Epithelial cell of esophagus (primary cell): ENCODE data around the gene DEF6.
A peak's percentile ranks its signal among the peaks of the same experiment; 100 is the strongest.

Experiments
- DNase-seq: peaks from one replicate; pipeline ENCODE4 v3.0.0; 2010; ENCODE audit warnings: low read depth
- H3K4me3 ChIP-seq: 2 replicates; pipeline ENCODE4 v1.5.1; 2011; ENCODE audit warnings: mild to moderate bottlenecking, low read length, control low read depth
- TF ChIP-seq, protein P1 (sequence below): IDR thresholded peaks from 2 replicates; pipeline ENCODE4 v1.5.1; 2011; ENCODE audit warnings: low read depth, mild to moderate bottlenecking, low read length, control low read depth, inconsistent platforms; ENCODE audit not compliant: insufficient read depth; ENCODE audit errors: missing control alignments

DEF6 gene

DNA sequence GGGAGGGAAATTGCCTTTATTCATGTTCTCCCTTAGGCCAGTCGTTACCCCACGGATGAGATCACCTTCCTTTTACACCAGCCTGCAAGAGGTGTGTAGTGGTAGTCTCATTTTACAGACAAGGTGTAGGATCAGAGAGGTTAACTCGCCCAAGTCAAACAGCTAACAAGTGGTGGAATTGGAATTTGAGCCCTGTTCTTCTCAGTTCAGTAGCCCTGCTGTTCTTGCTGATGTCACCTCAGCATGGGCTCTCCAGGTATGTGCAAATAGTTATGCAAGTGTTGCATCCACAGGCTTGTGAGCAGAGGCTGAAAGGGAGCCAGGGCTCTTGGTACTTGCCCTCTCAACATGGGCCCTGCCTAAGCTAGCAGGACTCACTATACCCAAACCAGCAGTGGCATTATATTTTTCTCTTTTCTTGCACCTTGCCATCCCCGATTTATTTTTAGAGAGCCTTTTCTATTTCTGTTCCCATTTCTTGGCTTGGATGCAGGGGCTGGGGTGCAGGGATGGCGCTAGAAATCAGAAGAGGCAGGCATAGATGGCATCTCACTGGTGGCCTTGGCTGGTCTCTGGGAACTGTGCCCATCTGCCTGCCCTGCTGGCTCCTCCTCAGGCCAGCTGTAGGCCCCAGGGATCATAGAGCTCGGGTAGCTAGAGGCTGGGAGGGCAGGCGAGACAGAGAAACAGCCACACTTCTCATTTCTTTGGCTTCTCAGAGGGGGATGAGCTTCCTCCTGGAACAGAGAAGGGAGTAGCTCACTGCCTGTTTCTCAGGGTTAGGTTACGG, 62.9 kb downstream of the DEF6 start:
- TF ChIP-seq, protein P1, sequence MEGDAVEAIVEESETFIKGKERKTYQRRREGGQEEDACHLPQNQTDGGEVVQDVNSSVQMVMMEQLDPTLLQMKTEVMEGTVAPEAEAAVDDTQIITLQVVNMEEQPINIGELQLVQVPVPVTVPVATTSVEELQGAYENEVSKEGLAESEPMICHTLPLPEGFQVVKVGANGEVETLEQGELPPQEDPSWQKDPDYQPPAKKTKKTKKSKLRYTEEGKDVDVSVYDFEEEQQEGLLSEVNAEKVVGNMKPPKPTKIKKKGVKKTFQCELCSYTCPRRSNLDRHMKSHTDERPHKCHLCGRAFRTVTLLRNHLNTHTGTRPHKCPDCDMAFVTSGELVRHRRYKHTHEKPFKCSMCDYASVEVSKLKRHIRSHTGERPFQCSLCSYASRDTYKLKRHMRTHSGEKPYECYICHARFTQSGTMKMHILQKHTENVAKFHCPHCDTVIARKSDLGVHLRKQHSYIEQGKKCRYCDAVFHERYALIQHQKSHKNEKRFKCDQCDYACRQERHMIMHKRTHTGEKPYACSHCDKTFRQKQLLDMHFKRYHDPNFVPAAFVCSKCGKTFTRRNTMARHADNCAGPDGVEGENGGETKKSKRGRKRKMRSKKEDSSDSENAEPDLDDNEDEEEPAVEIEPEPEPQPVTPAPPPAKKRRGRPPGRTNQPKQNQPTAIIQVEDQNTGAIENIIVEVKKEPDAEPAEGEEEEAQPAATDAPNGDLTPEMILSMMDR = no peak
- no peak overlapping the region for H3K4me3 ChIP-seq
- DNase-seq = peak; percentile 85

DNA sequence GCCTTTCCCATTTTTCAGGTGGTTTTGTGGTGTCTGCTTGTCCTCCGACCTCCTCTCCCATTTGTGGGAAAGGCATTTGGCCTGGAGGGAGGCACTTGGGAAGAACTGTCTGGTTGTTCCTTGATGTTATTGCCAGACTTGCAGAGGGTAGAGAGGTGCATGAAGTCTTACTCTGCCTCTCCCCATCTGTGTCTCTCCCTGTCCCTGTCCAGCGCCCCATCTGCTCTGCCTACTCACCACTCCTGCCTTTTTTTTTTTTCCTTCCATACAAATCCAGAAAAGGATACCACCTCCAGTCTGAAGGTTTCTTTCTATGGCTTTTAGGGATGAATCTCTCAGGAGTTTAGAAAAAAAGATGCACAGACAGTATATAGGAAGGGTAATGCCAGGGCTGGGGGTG, 64.6 kb downstream of the DEF6 start:
- TF ChIP-seq, protein P1 = no peak
- DNase-seq = no peak
- no peak overlapping the region for H3K4me3 ChIP-seq

DNA sequence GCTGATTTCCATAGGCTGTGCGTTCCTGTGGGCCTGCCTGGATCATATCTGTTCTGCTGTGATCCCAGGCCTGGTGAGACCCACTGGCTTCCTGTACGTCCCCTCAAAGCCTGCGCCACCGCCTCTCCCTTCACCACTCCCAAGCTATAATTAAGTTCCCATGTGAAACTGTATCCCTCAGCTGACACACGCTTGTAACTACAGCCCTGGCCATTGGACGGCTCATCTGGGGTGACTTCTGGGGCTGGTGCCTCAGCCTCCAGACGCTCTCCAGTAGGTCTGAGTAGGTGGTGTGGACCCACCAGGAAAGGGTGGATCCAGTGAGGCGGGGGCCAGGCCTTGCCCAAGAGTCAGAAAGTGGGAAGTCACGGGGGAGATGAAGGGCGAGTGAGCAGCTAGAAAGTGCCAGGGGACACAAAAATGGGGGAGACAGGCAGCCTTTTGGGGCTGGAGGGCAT, 65.7 kb downstream of the DEF6 start:
- DNase-seq = no peak
- no peak overlapping the region for H3K4me3 ChIP-seq
- TF ChIP-seq, protein P1 = no peak

DNA sequence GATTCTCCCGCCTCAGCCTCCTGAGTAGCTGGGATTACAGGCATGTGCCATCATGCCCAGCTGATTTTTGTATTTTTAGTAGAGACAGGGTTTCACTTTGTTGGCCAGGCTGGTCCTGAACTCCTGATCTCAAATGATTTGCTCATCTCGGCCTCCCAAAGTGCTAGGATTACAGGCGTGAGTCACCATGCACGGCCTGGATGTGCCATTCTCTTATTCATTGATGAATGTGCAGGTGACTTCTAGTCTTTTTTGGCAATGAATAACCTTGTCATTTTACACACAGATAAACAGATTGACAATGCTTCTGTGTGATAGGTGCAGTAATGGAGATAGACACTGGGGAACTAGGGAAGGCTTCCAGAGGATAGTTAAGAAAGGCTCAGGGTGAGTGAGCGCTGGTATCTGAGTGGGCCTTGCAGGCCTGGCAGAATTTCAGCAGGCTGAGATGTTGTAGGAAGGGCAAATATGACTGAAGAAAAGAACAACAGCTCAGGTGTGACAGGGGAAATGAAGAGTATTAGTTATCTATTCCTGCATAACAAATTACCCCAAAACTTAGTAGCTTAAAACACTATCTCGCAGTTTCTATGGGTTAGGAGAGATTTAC, 68.1 kb downstream of the DEF6 start:
- DNase-seq = peak; percentile 65
- TF ChIP-seq, protein P1 = no peak
- no peak overlapping the region for H3K4me3 ChIP-seq

DNA sequence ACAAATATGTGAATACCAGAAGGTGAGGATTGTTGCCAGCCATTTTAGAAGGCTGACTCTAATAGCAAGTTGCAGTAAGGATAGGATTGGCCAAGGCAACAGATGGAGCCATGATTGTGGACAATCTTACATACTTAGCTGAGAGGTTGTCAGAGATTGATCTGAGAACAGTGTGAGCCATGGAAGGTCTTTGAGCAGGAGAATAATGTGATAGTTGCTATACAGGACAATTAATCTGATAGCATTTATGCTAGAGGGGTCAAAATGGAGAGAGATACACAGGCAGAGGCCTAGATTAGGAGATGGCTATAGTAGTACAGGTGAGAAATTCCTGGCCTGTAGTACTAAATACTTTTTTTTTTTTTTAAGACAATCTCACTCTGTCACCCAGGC, 68.6 kb downstream of the DEF6 start:
- DNase-seq = no peak
- H3K4me3 ChIP-seq = no peak overlapping the region
- TF ChIP-seq, protein P1 = no peak

DNA sequence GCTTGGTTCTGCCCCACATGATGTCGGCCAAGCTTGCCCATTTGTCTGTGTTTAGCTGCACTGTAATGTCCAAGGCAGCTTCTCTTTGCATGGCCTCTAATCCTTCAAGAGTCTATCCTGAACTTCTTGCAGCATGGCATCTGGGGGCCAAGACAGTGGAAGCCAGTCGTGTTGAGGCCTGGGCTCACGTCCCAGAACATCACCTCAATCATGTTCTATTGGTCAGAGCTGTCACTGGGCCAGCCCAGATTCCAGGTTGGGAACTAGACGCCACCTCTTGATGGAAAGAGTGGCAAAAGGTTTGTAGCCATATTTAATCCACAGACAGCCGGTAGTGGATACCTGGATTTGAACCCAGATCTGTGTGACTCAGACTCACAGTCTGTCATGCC, 70.0 kb downstream of the DEF6 start:
- DNase-seq = no peak
- TF ChIP-seq, protein P1 = no peak
- no peak overlapping the region for H3K4me3 ChIP-seq
